H1 (cell line): ENCODE results near the gene ZFR.

Experiments used
- EP300 ChIP-seq, 2 experiments: IDR thresholded peaks; 1 replicate in 1 of 2; 2 replicates in 1 of 2; pipeline ENCODE4 v1.6.1; 2011 to 2012; ENCODE audit warnings: low read depth in 2 of 2, low read length in 2 of 2, mild to moderate bottlenecking in 2 of 2, borderline replicate concordance in 1 of 2, inconsistent platforms in 1 of 2, moderate library complexity in 1 of 2
- EZH2 ChIP-seq: fragments of 200-600 bp; sonication (generic); IDR thresholded peaks from 2 replicates; pipeline ENCODE4 v1.7.1; 2012; ENCODE audit warnings: low read depth, mild to moderate bottlenecking, moderate library complexity, low read length, inconsistent platforms; ENCODE audit not compliant: severe bottlenecking
- JUND ChIP-seq: IDR thresholded peaks from 2 replicates; pipeline ENCODE4 v1.6.1; 2011; ENCODE audit warnings: mild to moderate bottlenecking, improper control_type of control experiment, low read length
- RAD21 ChIP-seq, 2 experiments: IDR thresholded peaks in 1 of 2; conservative IDR thresholded peaks in 1 of 2; 2 replicates each; pipeline ENCODE4 v1.6.1; 2011; ENCODE audit warnings: low read depth in 2 of 2, low read length in 2 of 2, improper control_type of control experiment in 1 of 2, inconsistent platforms in 1 of 2, mild to moderate bottlenecking in 1 of 2, moderate library complexity in 1 of 2

DNA sequence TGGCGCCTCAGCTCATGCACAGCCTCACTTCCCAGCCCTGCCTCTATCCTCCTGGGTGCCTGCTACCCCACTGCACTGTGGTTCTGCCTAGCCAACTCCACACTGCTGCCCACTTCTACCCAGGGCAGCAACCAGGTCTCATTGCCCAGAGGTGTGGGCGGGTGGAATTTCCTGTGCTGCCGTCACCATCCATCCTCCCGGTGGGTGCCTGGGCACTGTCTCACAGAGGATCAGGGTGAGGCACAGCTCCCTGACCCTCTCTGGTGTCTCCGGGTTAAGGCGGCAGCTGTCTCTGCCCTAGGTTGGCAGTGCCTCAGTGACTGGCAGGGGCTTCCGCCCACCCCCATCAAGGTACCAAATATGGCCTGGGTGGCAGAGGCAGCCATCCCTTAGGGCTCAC lies 127.5 kb downstream of the ZFR start:
- TF ChIP-seq EZH2 (no peak), RAD21 (IDR thresholded peaks at IDR 0.05 in 1 of 2, conservative IDR thresholded peaks at IDR 0.05 in 1 of 2; ENCODE audit: low read depth in 2 of 2, low read length in 2 of 2) (no peak), EP300 (IDR thresholded peaks at IDR 0.05; ENCODE audit: borderline replicate concordance in 1 of 2, low read depth in 2 of 2, low read length in 2 of 2) (no peak), JUND (no peak)
